NOMO-1 (cell line): Measurements from ENCODE around the gene PALLD.

Experiments used
- DNase-seq, 2 experiments: peaks; one replicate each; lab custom pipeline; 2025; ENCODE audit not compliant: unreplicated experiment in 2 of 2; lab: John Stamatoyannopoulos, UW

Gene PALLD

GRCh38 chr4:168836490-168836889 is 339.6 kb downstream of the PALLD start:
- DNase-seq: no peak

- DNase-seq: no peak
Measured at GRCh38 chr4:168837922-168838321, 341.1 kb downstream of the PALLD start.

GRCh38 chr4:168839758-168840391 is 343.0 kb downstream of the PALLD start:
- no peak for DNase-seq

- DNase-seq: no peak
Measured at GRCh38 chr4:168840392-168840763, 343.5 kb downstream of the PALLD start.

GRCh38 chr4:168841000-168841671 is 344.3 kb downstream of the PALLD start:
- no peak for DNase-seq

- no peak for DNase-seq
Measured at GRCh38 chr4:168841672-168842019, 344.8 kb downstream of the PALLD start.

- no peak for DNase-seq
Measured at GRCh38 chr4:168842186-168842585, 345.3 kb downstream of the PALLD start.

- DNase-seq: no peak
Measured at GRCh38 chr4:168843635-168844034, 346.8 kb downstream of the PALLD start.

GRCh38 chr4:168844353-168845049 is 347.6 kb downstream of the PALLD start:
- DNase-seq: no peak

GRCh38 chr4:168845897-168846296 is 349.0 kb downstream of the PALLD start:
- no peak for DNase-seq

GRCh38 chr4:168846414-168846813 is 349.6 kb downstream of the PALLD start:
- DNase-seq: no peak

GRCh38 chr4:168847771-168848502 is 351.1 kb downstream of the PALLD start:
- peak; percentile 43 to 63 for DNase-seq

- no peak for DNase-seq
Measured at GRCh38 chr4:168849030-168849675, 352.3 kb downstream of the PALLD start.

- DNase-seq: no peak
Measured at GRCh38 chr4:168849997-168850396, 353.1 kb downstream of the PALLD start.

- DNase-seq: no peak
Measured at GRCh38 chr4:168852387-168852786, 355.5 kb downstream of the PALLD start.

- no peak for DNase-seq
Measured at GRCh38 chr4:168852933-168853713, 356.3 kb downstream of the PALLD start.

GRCh38 chr4:168853770-168854169 is 356.9 kb downstream of the PALLD start:
- peak in 1 of 2 experiments; percentile 44 for DNase-seq

- DNase-seq: no peak
Measured at GRCh38 chr4:168854350-168854921, 357.6 kb downstream of the PALLD start.

- DNase-seq: no peak
Measured at GRCh38 chr4:168856312-168856711, 359.5 kb downstream of the PALLD start.

- no peak for DNase-seq
Measured at GRCh38 chr4:168857009-168857408, 360.2 kb downstream of the PALLD start.
